Measurements from ENCODE around the gene TBC1D16. TPM values are rescaled to one million over a fixed set of nuclear protein-coding genes. Genes with fewer than 3 reads are reported as not detected.

TBC1D16 gene
- total RNA-seq, 1 donor from 2014 or later, result 1.4 TPM

DNA sequence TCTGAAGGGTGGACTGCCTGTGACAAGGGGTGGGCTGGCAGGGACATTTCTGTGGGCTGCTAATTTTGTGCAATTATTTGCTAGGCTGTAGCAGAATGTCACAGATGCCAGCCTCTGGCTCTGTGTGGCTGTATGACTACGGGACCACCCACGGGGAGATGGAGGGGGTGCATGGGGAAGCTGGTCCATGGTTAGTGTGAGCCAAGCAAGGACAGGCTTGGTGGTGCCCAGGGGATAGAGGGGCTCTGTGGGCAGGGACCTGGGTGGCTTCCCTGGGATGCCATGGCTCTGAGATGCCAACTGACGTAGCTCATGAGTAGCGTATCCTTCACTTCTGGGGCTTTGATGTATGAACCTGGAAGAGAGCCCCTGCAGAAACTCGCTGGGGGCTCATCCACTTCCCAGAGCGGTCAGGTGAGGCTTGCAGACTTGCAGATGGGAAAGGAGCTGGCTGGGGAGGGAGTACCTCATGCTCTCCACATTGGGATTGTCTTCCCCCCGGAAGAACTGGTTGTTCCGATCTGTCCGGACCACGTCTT, 87.2 kb downstream of the TBC1D16 start:
- DNase-seq (ENCODE audit: low spot score), result no peak
- Mint-ChIP-seq H3K4me3 (ENCODE audit: low read depth) (no peak overlapping the region), H3K4me1 (ENCODE audit: low read depth) (no peaks in the 10 kb centered on the region), H3K9me3 (no peaks in the 10 kb centered on the region), H3K27ac (no peak overlapping the region), H3K27me3 (ENCODE audit: low read depth) (no peaks in the 10 kb centered on the region), H3K36me3 (ENCODE audit: low read depth) (no peaks in the 10 kb centered on the region)
- intact Hi-C loops (cut with micrococcal nuclease), result no loop called here

DNA sequence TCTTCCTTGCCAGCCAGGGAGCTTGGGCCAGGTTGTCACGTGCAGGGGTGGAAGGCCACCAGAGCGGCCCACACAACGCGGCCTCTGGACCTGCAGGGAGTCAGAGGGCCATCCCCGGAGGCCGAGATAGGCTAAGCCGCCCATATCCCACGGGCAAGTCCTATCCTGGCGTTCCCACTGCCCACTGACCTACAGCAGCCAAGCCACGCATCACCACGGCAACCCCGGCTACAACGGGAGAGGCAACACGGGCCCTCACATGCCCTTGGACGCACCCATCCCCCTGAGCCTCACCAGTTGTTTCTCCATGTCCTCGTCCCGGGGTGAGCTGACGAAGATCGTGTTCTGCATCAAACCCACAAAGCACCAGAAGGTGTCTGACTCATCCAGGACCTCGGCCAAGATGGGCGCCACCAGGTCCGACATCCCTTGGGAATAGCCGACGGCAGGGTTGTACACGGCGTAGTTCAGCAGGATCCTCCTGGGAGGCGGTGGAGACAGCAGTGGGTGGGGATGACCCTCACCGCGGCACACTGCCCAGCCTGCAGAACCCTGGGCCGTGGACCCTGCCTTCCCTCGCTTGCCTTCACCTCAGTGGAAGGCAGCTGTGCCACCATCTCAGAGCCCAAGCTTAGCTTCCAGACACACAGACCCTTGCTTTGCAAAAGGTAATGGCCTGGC, 88.2 kb downstream of the TBC1D16 start:
- DNase-seq (ENCODE audit: low spot score), result no peak
- H3K36me3 Mint-ChIP-seq (ENCODE audit: low read depth), result no peaks in the 10 kb centered on the region
- no peaks in the 10 kb centered on the region for H3K9me3 Mint-ChIP-seq
- H3K4me3 Mint-ChIP-seq (ENCODE audit: low read depth), result no peak overlapping the region
- H3K4me1 Mint-ChIP-seq (ENCODE audit: low read depth), result peaks cover 4% of the 10 kb centered on the region
- H3K27ac Mint-ChIP-seq, result no peak overlapping the region
- no peaks in the 10 kb centered on the region for H3K27me3 Mint-ChIP-seq (ENCODE audit: low read depth)
- intact Hi-C loops (cut with micrococcal nuclease), result no loop called here

DNA sequence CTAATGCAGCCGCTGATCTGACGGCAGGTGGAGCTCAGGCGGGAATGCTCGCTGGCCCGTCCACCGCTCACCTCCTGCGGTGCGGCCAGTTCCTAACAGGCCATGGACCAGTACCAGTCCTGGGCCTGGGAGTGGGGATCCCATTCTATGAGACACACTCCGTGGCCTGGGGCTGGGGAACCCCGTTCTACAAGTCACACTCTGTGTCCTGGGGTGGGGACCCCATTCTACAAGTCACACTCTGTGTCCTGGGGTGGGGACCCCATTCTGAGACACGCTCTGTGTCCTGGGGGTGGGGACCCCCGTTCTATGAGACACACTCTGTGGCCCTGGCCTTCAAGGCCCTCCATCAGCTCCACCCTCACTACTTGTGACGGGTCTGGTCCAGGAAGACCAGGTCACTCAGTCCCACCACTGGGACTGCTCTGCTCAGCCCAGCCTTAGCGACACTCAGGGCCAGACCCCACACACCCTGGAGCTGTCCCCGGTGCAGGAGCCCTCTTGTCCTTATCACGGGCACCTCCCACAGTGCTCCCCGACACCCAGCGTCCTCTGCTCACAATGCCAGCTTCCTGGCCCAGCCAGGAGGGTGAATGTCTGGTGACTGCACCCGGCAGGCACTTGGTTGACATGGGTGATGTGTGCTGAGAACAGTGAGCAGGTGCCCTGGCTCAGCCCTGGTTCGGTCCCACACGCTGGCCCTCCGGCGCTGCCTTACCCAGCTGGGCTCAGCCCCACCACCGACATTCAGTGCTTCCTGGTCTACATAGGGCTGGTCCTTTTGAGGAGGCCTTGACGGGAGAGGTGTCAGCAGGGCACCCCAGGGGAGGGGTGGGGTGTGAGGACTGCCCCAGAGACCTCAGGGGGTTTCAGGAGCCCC, 89.1 kb downstream of the TBC1D16 start:
- no peak overlapping the region for H3K4me3 Mint-ChIP-seq (ENCODE audit: low read depth)
- H3K27ac Mint-ChIP-seq, result no peak overlapping the region
- no peaks in the 10 kb centered on the region for H3K27me3 Mint-ChIP-seq (ENCODE audit: low read depth)
- DNase-seq (ENCODE audit: low spot score), result no peak
- no peaks in the 10 kb centered on the region for H3K36me3 Mint-ChIP-seq (ENCODE audit: low read depth)
- intact Hi-C loops (cut with micrococcal nuclease), result no loop called here
- peaks cover 4% of the 10 kb centered on the region for H3K4me1 Mint-ChIP-seq (ENCODE audit: low read depth)
- no peaks in the 10 kb centered on the region for H3K9me3 Mint-ChIP-seq

DNA sequence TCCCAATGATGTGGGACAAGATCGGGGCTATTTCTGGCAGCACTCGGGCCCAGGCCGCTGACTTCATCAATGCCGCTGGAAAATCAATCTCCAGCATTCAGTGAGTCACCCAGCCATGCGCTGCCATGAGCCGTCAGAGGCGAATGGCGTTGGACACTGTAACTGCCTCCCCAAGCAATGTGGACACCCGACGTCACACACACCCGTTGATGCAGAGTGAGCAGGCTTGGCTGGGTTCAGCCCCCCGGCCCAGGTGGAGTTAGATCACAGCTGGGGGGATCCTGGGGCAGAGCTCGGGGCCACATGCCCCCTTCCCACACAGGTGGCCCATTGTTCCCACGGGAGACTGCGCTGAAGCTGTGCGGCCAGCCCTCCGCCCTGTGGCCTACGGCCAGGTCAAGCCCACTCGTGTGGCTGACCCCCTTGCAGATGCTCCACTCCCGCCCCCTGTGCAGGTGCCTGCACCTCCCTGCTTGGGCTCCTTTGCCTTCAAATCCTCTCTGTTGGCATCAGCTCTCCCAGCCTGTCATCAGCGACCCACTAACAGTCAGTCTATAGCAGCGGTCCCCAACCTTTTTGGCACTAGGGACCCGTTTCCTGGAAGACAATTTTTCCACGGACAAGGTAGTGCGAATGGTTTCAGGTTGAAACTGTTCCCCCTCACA, 89.9 kb downstream of the TBC1D16 start:
- Mint-ChIP-seq H3K4me1 (ENCODE audit: low read depth) (peaks cover 4% of the 10 kb centered on the region), H3K4me3 (ENCODE audit: low read depth) (no peak overlapping the region), H3K27ac (no peak overlapping the region), H3K27me3 (ENCODE audit: low read depth) (no peaks in the 10 kb centered on the region), H3K36me3 (ENCODE audit: low read depth) (no peaks in the 10 kb centered on the region), H3K9me3 (no peaks in the 10 kb centered on the region)
- intact Hi-C loops (cut with micrococcal nuclease), result no loop called here
- no peak for DNase-seq (ENCODE audit: low spot score)

DNA sequence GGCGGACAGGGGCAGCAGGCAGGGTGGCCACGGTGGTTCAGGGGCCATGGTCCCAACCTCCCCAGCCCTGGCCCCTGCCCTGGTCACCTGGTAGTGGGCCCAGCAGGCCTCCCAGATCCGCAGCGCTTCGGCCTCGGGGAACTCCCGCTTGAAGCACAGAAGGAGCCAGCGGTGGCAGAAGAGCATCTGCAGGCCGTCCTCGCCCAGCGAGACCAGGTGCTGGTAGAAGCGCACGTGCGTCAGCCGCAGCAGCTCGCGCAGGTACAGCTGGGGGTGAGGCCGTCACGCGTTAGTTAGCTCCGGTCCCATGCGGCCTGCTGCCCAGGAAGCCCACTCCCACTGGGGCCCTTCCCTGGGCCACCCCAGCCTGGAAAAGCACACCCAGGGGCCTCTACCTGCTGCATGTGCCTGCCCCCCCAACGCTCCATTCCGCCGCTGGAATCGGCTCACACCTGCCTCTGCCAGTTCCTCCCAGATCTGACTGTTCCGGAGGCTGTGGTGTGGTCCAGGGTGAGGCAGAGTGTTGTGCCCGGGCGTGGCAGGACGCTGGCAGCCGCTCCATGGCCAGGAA, 90.8 kb downstream of the TBC1D16 start:
- Mint-ChIP-seq H3K4me1 (ENCODE audit: low read depth) (peaks cover 4% of the 10 kb centered on the region), H3K4me3 (ENCODE audit: low read depth) (no peak overlapping the region), H3K36me3 (ENCODE audit: low read depth) (no peaks in the 10 kb centered on the region), H3K9me3 (no peaks in the 10 kb centered on the region), H3K27me3 (ENCODE audit: low read depth) (no peaks in the 10 kb centered on the region), H3K27ac (no peak overlapping the region)
- intact Hi-C loops (cut with micrococcal nuclease), result no loop called here
- DNase-seq (ENCODE audit: low spot score), result no peak

DNA sequence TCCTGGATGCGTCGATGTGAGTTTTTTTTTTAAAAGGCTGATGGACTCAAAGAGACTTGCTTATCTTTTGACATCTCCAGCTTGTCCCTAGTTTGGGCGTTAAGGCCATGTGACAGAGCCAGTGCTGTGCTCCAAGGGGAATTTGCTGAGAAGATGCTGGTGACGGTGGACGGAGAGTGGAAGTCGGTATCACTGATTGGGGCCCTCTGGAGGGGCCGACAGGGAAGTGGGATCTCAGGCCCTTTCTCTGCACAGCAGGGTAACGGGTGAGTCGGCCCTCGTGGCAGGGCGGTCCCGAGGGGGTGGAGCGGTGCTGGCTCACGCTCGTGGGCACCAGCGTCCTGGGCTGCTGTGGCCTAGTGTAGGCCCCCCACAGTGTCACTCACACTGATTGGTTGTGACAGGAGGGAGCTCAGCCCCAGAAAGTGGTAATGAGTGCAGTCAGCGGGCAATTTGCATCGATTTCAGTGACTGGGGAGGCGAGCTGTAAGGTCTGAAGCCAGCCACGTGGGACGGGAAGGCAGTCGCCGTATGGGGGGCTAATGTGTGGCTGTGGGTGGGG, 91.3 kb downstream of the TBC1D16 start:
- intact Hi-C loops (cut with micrococcal nuclease), result no loop called here
- H3K27me3 Mint-ChIP-seq (ENCODE audit: low read depth), result no peaks in the 10 kb centered on the region
- H3K4me1 Mint-ChIP-seq (ENCODE audit: low read depth), result peaks cover 4% of the 10 kb centered on the region
- H3K9me3 Mint-ChIP-seq, result no peaks in the 10 kb centered on the region
- DNase-seq (ENCODE audit: low spot score), result no peak
- no peaks in the 10 kb centered on the region for H3K36me3 Mint-ChIP-seq (ENCODE audit: low read depth)
- H3K4me3 Mint-ChIP-seq (ENCODE audit: low read depth), result no peak overlapping the region
- H3K27ac Mint-ChIP-seq, result no peak overlapping the region

DNA sequence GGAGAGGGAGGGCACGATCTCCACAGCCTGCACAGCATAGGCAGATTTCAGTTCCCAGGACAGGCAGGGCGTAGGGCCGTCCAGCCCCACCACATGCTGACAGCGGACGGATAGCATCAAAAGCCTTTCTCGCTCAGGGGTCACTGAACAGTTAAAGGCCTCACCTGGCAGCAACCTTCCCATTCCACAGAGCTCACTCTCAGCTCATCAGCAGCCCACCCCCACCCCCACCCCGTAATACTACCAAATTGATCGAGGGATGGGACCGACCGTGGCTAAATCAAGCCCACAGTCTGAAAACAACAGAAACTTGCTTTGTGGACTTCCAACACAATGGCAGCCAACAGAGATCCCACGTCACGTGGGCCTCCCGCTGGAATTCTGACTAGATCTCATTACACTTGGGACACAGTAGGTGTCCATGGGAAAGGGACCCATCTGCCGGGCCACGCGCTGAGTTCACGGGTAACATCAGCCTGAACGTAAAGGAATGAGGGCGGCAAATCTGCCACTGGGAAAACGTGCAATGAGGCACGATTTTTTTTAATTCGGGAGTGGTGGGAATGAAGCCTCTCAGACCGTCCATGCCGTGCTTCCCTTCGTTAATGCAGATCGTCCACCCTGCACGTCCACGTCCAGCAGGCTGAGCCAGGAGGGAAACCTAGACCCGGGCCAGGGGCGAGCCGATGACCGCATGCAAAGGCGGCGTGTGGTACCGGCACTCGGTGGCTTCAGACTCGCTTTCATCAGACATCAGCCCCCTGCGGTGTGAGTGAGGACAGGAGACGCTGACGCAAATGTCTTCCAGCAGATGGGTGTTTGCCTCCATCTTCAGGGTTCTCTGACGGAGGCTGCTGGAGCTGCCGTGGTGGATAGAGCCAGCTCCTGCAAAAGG, 92.1 kb downstream of the TBC1D16 start:
- Mint-ChIP-seq H3K36me3 (ENCODE audit: low read depth) (no peaks in the 10 kb centered on the region), H3K27ac (no peak overlapping the region), H3K9me3 (no peaks in the 10 kb centered on the region), H3K4me1 (ENCODE audit: low read depth) (peaks cover 4% of the 10 kb centered on the region), H3K4me3 (ENCODE audit: low read depth) (no peak overlapping the region), H3K27me3 (ENCODE audit: low read depth) (peaks cover 2% of the 10 kb centered on the region)
- DNase-seq (ENCODE audit: low spot score), result no peak
- intact Hi-C loops (cut with micrococcal nuclease), result no loop called here

DNA sequence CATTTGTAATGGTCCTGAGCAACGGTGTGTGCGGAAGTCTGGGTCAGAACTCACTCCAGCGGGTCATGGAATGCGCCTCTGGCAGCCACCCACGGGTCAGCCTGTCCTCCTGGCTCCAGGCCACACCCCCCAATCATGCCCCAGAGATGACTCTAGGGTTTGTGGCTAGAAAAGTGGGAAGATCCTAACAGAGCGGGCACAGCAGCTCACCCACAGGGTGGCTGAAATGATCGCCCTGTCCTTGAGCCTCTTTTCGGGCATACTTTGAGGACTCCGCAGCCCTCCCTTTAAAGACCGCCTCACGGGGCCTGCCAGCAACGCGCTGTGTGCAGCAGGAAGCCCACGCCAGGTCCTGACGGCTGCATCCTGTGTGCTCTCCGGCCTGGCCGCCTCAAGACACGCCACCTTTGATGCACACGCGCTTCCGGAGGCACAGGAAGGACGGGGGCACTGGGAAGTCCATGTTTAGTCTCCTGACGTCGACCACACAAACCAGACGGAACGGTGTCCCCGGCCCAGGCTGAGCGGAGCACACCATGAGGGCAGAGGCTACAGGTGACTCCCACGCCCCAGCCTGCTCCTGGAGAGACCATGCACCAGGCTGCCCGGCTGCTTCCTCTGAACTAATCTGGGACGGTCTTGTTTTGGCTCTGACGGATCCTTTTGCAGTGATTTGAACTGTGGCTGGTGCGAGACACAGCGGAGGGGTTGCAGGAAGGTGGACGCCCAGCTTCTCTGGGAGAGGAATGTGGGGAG, 92.9 kb downstream of the TBC1D16 start:
- peaks cover 4% of the 10 kb centered on the region for H3K4me1 Mint-ChIP-seq (ENCODE audit: low read depth)
- peak overlapping the region; percentile 10 for H3K4me3 Mint-ChIP-seq (ENCODE audit: low read depth)
- no peak overlapping the region for H3K27ac Mint-ChIP-seq
- intact Hi-C loops (cut with micrococcal nuclease), result no loop called here
- H3K9me3 Mint-ChIP-seq, result no peaks in the 10 kb centered on the region
- no peak for DNase-seq (ENCODE audit: low spot score)
- no peaks in the 10 kb centered on the region for H3K36me3 Mint-ChIP-seq (ENCODE audit: low read depth)
- H3K27me3 Mint-ChIP-seq (ENCODE audit: low read depth), result peaks cover 2% of the 10 kb centered on the region

DNA sequence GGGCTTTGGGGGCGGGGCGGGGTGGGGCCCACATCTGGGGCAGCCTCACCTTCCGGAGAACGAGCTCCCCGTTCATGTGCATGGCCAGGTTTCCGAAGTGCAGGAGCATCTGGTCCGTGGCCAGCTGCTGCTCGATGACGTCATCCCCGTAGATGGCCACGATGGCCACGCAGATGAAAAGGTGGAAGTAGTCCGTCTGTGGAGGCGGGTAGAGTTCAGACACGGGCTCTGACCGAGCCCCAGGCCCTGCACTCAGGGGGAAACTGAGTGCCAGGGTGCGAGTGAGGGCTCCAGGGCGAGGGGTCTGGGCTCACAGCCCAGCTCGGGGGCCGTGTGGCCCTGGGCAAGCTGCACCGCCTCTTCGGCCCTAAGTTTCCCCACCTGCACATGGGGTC, 93.7 kb downstream of the TBC1D16 start:
- intact Hi-C loops (cut with micrococcal nuclease), result no loop called here
- Mint-ChIP-seq H3K36me3 (ENCODE audit: low read depth) (no peaks in the 10 kb centered on the region), H3K4me1 (ENCODE audit: low read depth) (peaks cover 4% of the 10 kb centered on the region), H3K27ac (no peak overlapping the region), H3K4me3 (ENCODE audit: low read depth) (no peak overlapping the region), H3K27me3 (ENCODE audit: low read depth) (peaks cover 6% of the 10 kb centered on the region), H3K9me3 (no peaks in the 10 kb centered on the region)
- no peak for DNase-seq (ENCODE audit: low spot score)

DNA sequence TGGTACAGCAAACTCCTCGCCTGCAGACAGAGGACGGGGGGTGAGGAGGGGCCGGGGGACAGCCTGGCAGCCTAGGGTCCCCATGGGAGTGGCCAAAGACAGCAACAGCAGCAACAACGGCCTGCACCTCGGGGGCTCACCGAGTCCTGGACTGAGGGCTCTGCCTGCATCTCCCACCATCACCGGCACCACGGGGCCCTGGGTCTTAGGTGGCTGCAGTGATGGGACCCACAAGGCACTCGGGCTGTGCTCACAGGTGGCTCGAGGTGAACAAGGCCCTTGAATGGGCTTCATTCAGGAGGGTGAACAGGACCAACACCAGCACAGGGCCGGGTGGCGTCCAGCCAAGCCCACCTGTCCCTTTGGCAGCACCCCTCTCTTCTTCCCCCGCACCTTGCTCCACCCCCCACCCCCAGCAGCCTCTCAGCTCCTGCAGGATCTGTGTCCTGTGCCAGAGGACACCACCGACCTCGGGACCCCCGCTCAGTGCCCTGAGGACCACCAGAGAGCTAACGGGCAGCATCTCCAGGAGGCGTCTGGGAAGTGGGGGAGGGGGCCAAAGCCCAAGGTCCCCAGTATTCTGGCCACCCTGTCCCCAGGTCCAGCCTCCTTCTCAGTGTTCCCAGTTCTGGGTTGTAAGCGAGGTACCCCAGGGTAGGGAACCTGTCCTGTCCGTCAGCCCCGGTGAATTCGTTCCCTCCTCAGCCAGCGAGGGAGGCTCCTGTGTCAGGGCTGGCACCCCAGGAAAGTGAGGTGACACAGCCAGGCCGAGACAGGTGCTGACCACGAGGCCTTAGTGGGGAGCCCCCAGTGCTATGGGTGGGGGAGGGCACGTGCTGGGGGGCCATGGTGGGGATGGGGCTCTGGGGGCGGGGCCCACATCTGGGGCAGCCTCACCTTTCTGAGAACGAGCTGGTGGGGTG, 94.3 kb downstream of the TBC1D16 start:
- intact Hi-C loops (cut with micrococcal nuclease), result no loop called here
- no peaks in the 10 kb centered on the region for H3K36me3 Mint-ChIP-seq (ENCODE audit: low read depth)
- H3K4me1 Mint-ChIP-seq (ENCODE audit: low read depth), result peaks cover 4% of the 10 kb centered on the region
- H3K9me3 Mint-ChIP-seq, result no peaks in the 10 kb centered on the region
- H3K27me3 Mint-ChIP-seq (ENCODE audit: low read depth), result peaks cover 6% of the 10 kb centered on the region
- DNase-seq (ENCODE audit: low spot score), result no peak
- H3K27ac Mint-ChIP-seq, result no peak overlapping the region
- H3K4me3 Mint-ChIP-seq (ENCODE audit: low read depth), result no peak overlapping the region

All from activated T-helper 2 cell treated with anti-CD3 and anti-CD28 coated beads, Interferon-gamma antibody, Interleukin-2, Interleukin-4, amounts not matched to agents 10 μg/mL and 5 μg/mL and 100 μg/mL, durations not matched to agents 14 hours and 24 hours and 36 hours (primary cell).